Anterior cingulate cortex (tissue), 58 donors: ENCODE data around the gene GALNT10.

Source experiments
- DNase-seq, 58 donors: peaks; one replicate each; lab custom pipeline; 2025; lab: John Stamatoyannopoulos, UW

The GALNT10 gene

DNA sequence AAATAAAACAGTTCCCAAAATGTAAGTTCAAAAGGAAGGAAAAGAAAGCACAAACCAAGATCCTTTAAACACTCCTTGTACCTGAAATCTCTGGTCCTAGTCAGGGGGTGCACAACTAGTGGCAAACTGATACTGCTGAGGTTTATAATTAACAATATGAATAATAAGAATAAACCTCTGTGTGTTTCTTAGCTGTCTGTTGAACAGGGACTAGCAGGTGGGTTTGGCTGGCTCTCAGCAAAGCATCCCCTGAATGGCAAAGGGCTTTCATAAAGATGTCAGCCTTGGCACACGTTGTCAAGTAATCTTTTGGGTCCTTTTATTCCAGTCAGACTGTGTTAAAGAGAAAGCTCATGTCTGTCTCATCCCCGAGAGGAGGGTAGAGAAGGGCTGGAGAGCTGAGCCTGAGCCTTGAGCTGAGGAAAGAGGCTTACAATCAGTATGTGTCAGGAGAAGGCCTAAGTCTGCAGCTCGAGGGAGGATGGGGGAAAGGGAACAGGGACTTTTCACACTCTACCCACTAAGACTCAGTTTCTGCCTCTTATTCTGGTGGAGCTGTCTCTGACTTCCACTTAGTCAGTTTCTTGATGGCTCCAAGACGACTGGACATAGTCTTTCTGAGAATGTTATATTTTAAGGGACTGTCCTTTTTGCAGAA is 123.0 kb downstream of the GALNT10 start:
- DNase-seq = no peak

- no peak for DNase-seq
Measured at GRCh38 chr5:154315196-154315595, 124.7 kb downstream of the GALNT10 start.

DNA sequence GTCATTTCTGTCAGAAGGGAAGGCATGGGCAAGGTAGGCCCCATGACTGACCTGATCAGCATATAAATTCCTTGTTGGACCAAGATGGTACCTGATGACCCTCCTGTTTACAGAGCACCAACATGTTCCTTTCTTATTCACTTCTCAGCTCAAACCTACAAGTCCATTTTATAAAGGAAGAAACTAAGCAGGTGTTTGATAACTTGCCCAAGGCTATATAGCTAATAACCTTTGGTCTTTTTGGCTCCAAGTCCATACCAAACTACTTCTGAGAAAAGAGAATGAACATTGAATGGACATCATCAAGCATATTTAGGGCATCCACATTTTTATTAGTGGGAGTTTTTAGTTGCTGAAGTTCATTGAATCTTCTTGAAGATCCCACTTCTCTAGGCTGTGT is 125.2 kb downstream of the GALNT10 start:
- no peak for DNase-seq

- DNase-seq = no peak
Measured at GRCh38 chr5:154316223-154316935, 125.8 kb downstream of the GALNT10 start.

- no peak for DNase-seq
Measured at GRCh38 chr5:154317916-154318315, 127.4 kb downstream of the GALNT10 start.

DNA sequence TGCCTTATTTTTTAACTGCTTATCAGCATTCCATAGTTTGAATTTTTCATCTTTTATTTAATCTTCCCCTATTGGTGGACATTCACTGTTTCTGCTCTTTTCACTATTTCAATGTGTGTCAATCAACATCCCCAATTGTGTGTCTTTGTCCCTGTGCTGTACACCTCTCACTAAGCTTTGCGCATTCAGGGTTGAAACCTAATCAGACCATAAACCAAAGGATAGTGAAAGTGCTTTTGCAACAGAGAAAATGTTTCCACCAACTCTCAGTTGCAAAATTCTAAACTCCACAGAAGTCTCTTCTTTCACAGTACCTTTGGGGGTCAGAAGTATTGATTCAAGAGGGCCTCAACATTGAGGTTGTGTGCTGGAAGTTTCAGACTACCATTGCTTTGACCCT is 128.2 kb downstream of the GALNT10 start:
- no peak for DNase-seq

DNA sequence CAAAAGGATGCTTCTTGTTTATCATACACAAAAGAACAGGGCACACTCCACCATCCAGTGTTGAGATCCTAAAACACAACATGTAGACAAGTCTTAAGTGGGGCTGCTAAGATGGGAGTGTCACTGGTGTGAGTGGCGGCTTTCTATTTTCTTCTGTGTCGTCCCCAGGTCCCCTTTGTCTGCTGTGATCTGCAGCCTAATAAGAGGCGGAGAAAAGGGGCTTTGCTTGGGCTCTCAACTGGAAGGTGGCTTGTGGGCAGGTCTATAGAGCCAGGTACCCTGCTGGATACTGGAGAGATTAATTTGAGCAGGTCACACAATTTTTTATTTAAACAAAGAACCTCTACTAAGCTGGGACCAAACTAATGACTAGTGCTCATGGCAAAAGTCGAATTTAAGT is 129.2 kb downstream of the GALNT10 start:
- DNase-seq = no peak

GRCh38 chr5:154320224-154321089 is 129.9 kb downstream of the GALNT10 start:
- no peak for DNase-seq

DNA sequence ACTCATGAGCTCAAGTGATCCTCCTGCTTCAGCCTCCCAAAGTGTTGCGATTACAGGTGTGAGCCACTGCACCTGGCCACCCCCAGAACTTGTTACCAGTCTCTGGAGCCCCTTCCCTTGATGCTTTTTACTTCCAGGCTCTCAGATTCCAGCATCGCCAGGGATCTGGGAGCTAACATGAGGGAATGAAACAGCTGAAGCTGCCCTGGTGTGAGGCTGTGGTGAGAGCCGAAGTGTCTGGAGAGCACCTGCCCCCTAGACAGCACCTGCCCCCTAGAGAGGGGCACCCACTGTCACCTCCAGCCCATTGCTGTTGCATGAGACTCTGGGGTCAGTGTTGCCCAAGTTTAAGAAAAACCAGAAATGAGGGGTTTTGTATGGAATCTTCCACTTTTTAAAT is 131.0 kb downstream of the GALNT10 start:
- DNase-seq = no peak

GRCh38 chr5:154324033-154324432 is 133.5 kb downstream of the GALNT10 start:
- DNase-seq = no peak

DNA sequence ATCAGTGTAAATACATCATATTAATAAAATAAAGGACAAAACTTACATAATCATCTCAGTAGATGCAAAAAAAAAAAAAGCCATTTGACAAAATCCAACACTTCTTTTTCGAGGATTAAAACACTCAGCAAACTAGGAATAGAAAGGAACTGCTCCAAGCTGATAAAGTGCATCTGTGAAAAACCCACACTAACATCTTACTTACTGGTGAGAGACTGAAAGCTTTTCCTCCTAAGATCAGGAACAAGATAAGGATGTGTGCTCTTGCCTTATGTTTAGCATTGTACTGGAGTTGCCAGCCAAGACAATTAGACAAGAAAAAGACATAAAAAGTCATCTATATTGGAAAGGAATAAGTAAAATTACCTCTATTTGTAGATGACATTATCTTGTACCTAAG is 135.0 kb downstream of the GALNT10 start:
- no peak for DNase-seq

GRCh38 chr5:154329062-154329461 is 138.5 kb downstream of the GALNT10 start:
- no peak for DNase-seq

- DNase-seq = no peak
Measured at GRCh38 chr5:154329519-154330040, 139.0 kb downstream of the GALNT10 start.

GRCh38 chr5:154330097-154330667 is 139.6 kb downstream of the GALNT10 start:
- no peak for DNase-seq

- DNase-seq = no peak
Measured at GRCh38 chr5:154331232-154331631, 140.7 kb downstream of the GALNT10 start.

DNA sequence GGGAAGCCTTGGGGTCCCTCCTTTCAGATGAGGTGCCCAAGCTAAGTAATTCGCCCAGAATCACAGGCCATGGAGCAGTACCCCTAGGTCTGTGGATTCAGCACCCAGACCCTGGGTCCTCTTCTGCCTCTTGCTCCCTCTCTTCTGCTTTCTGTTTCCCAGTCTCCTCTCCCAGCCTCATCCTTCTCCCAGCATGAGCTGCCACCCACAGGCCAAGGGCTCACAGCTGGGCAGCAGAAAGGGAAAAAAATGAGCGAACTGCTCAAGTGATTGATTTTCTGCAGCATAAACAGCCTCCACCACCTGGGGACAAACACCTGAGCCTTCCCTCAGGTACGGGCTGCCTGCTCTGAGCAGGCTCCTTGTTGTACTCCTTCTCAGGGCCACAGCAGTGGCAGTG is 141.4 kb downstream of the GALNT10 start:
- no peak for DNase-seq

GRCh38 chr5:154332451-154332850 is 141.9 kb downstream of the GALNT10 start:
- no peak for DNase-seq

- no peak for DNase-seq
Measured at GRCh38 chr5:154333016-154333415, 142.5 kb downstream of the GALNT10 start.

DNA sequence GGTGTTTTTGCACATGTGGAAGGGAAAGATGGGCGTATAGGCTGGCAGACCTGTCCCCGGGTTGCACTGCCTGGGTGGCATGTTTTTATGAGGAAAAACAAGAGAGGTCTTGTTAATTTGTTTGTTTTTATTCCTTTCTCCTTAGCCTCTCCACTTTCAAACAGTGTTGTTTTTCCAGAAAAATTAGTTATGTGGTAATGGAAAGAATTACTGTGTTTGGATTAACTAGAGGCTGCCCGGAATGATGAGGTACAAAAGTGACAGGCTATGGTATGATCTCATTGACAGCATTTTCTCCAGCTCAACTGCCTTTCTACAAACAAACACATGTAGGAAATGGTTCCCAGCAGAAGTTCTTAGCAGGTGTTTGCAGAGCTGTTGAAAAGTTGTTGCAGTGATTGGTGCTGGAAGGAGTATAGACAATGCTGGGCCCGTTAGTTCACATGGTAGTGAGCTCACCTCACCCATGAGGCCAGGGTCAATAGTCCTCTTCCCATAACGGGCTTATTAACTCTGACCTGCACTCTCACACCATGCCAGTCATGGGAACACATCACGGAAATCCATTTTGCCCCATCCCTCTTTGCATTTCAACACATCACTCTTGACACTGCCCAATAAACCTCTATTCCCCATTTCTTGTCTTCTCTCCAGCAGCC is 144.0 kb downstream of the GALNT10 start:
- DNase-seq = no peak

GRCh38 chr5:154335065-154335448 is 144.5 kb downstream of the GALNT10 start:
- DNase-seq = no peak
